OCI-LY1 (cell line): Measurements from ENCODE around the gene CFAP58.

ENCODE experiments used
- EZH2 ChIP-seq: fragments of 200-600 bp; sonication (generic), shearing (Covaris generic); IDR thresholded peaks from 2 replicates; pipeline ENCODE4 v1.8.0; 2017; ENCODE audit warnings: borderline replicate concordance, mixed run types, mild to moderate bottlenecking, antibody characterized with exemption, low read length, moderate library complexity, mixed read lengths
- TF ChIP-seq, protein P1 (sequence below): fragments of 200-600 bp; sonication (generic), shearing (Covaris generic); IDR thresholded peaks from 2 replicates; pipeline ENCODE4 v1.5.1; 2017; ENCODE audit warnings: mild to moderate bottlenecking, antibody characterized with exemption, low read length, moderate library complexity, mixed read lengths

DNA sequence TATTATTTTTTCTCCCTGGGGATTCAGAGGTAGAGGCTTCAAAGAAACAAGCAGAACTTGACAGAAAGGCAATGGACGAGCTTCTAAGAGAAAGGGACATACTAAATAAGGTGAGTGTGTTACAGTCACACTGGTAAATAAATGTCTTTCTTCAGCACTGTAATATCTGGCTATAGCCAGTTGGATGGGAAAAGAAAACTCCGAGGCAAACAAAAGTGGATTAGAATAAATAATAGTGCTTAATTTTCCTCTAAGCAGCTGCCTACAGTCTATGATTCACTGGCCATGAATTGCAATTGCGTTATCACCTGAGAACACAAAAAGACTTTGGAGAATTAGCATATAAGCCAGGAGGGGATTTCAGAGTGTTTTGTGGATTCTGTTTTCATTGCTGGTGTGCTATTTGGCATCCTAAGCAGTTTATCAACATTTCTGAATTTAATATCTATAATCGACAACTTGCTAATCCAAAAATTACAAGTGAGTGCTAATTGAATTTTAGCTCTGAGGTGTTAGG, 23.2 kb downstream of the CFAP58 start:
- TF ChIP-seq, protein P1, sequence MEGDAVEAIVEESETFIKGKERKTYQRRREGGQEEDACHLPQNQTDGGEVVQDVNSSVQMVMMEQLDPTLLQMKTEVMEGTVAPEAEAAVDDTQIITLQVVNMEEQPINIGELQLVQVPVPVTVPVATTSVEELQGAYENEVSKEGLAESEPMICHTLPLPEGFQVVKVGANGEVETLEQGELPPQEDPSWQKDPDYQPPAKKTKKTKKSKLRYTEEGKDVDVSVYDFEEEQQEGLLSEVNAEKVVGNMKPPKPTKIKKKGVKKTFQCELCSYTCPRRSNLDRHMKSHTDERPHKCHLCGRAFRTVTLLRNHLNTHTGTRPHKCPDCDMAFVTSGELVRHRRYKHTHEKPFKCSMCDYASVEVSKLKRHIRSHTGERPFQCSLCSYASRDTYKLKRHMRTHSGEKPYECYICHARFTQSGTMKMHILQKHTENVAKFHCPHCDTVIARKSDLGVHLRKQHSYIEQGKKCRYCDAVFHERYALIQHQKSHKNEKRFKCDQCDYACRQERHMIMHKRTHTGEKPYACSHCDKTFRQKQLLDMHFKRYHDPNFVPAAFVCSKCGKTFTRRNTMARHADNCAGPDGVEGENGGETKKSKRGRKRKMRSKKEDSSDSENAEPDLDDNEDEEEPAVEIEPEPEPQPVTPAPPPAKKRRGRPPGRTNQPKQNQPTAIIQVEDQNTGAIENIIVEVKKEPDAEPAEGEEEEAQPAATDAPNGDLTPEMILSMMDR: no peak
- TF ChIP-seq EZH2: no peak
